Muscle of arm (tissue), 12 donors: Measurements from ENCODE around the gene EXOC2. TPM values are rescaled to one million over a fixed set of nuclear protein-coding genes. Genes with fewer than 3 reads are reported as not detected.
"Not testable (repeated sequence)": the region's sequence is repeated elsewhere in the genome, so short reads cannot be mapped to it uniquely, and the experiment has no call there.

Experiments
- DNase-seq: peaks from one replicate; pipeline ENCODE4 v3.0.0-alpha.2; 2013
- polyA plus RNA-seq, 12 donors: library from polyadenylated mRNA; unstranded; fragments of 120-200 nt; gene quantifications; one replicate each; pipeline ENCODE4 v1.2.1, GENCODE V29; 2013; ENCODE audit not compliant: insufficient read length in 12 of 12

The EXOC2 gene
- polyA plus RNA-seq, 12 donors = 15.2 to 30.0 (median 26.5) TPM; not detected in 1

- DNase-seq = peak; percentile 76
Observed at GRCh38 chr6:593139-593906, 99.6 kb downstream of the EXOC2 start.

DNA sequence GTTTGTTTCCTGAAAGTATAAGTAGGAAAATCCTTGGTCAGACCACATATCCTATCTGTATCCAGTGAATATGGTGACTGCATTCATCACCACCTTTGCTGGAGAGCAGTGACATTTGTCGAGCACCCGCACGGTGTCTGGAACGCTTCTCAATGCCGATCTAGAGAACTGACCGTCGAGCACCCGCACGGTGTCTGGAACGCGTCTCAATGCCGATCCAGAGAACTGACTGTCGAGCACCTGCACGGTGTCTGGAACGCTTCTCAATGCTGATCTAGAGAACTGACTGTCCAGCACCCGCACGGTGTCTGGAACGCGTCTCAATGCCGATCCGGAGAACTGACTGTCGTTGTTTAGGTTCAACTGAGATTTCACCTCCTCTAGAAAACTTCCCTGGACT is 103.8 kb downstream of the EXOC2 start:
- DNase-seq = no peak

- no peak for DNase-seq
Observed at GRCh38 chr6:586553-586952, 106.4 kb downstream of the EXOC2 start.

- DNase-seq = no peak
Observed at GRCh38 chr6:583635-584034, 109.3 kb downstream of the EXOC2 start.

DNA sequence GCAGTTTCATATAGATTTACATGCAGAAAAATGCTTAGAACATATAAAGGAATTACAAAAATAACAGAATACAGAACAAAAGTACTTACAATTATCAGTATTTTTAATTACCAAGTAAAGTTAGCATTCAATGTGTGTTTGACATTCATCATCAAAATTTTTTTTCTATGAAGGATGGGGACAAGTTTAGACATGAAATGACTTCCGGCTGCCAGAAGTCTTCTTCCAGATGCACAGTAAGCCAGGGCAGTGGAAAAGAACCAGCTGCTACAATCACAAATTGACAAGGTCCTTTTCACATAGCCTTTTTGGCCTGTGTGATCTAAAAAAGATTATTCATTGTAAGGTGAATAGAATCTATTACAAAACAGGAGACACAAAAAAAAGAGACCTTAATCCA is 109.8 kb downstream of the EXOC2 start:
- no peak for DNase-seq

GRCh38 chr6:582370-582769 is 110.6 kb downstream of the EXOC2 start:
- no peak for DNase-seq

DNA sequence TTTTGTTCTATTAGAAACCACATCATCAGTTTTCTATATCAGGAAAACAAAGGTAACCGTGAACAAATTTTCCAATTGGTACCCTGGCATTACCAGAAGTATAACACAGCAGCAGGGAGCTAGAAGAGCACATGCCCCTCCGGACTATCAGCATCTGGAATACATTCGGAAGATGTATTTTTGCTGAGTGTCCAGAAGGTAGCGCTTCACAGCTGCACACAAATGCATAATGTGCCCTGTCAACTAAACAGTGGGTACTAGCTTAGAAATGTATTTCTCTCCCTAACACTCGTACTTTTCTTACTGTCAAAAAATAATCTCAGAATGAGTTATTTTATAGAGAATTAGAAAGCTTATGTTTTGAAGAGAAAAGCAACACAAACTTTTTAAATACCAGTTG is 113.6 kb downstream of the EXOC2 start:
- no peak for DNase-seq

- no peak for DNase-seq
Observed at GRCh38 chr6:572596-573265, 120.2 kb downstream of the EXOC2 start.

GRCh38 chr6:571892-572291 is 121.0 kb downstream of the EXOC2 start:
- DNase-seq = no peak

DNA sequence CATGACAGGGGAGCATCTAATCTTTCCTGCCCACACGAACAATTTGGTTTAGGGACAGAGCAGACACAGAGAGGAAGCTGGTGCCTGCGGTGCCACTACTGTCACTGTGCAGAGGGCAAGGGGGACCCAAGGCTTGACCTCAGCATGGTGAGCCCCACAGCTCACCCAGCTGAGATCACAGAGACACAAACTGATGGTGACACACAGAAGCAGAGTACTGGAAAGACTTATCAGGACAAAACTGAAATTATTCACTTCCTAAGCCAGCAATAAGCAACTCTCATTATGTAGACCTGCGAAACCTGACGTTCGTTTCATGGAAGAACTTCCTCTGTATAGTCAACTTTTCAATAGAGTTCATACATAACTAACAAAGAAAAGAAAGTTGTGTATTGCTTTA is 122.1 kb downstream of the EXOC2 start:
- no peak for DNase-seq

DNA sequence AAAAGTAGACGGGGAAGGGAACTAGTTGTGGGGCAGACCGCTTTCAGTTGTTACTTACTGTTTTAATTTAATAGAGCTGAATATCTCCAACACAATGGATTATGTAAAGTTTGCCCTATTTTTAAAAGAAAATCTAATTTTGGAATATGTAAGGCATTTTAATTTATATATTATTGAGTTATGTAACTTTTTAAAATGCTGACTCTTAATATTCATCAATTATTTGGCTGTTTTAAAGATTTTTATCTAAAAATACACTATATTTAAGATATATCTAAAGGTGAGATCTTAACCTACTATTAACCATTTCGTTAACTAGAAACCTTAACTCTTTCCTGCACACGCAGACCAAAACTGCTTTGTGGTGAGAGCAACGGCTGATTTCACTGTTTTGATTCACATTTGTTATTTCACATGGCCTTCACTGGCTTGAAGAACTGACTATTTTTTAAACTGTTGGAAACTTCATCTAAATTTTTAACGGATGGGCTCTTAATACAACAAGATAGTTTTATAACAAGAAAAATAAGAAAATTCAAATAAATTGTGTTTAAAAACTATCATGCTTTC is 123.9 kb downstream of the EXOC2 start:
- no peak for DNase-seq

- DNase-seq = no peak
Observed at GRCh38 chr6:568085-568484, 124.9 kb downstream of the EXOC2 start.

- DNase-seq = no peak
Observed at GRCh38 chr6:563863-564262, 129.1 kb downstream of the EXOC2 start.

GRCh38 chr6:562052-562676 is 130.8 kb downstream of the EXOC2 start:
- DNase-seq = no peak

- DNase-seq = not testable (repeated sequence)
Observed at GRCh38 chr6:561335-561734, 131.6 kb downstream of the EXOC2 start.

GRCh38 chr6:558959-559358 is 134.0 kb downstream of the EXOC2 start:
- DNase-seq = no peak

DNA sequence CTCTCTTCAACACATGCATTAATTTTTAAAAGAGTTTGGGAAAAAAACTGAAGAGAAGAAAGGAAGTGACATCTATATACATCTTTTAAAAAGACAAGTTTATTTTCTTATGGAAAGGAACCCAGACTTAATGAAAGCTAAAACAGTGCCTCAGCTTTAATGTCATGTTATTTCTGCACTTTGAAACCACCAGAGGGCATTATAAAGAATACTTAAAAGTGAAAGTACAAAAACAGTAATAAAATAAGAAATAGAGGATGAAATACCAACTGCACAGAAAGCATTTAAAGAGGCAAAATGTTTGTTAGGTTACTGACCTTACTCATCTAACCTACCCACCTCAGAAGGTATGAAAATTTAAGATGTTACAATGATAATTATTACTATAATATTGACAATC is 134.8 kb downstream of the EXOC2 start:
- DNase-seq = no peak

GRCh38 chr6:551829-552350 is 141.0 kb downstream of the EXOC2 start:
- no peak for DNase-seq

DNA sequence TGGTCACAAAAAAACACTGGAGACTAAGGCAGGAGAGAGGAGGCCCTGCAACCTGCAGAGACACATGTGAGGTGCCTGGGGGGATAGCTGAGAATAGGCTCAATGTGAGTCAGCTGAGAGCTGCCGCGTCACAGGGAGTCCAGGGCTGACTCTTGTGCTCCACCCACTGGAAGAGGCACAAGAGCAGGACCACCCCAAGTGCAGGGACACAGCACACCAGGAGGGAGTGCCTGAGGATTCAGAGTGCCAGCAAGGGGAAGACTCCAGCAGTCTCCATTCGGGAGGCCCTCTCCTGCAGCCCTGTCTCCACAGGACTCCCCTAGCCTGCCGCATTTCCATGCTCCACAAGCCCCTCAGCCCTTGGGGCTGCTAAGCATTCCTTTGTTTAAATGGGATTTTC is 141.5 kb downstream of the EXOC2 start:
- peak; percentile 5 for DNase-seq

- DNase-seq = no peak
Observed at GRCh38 chr6:549906-550305, 143.0 kb downstream of the EXOC2 start.

GRCh38 chr6:548517-548916 is 144.4 kb downstream of the EXOC2 start:
- no peak for DNase-seq

DNA sequence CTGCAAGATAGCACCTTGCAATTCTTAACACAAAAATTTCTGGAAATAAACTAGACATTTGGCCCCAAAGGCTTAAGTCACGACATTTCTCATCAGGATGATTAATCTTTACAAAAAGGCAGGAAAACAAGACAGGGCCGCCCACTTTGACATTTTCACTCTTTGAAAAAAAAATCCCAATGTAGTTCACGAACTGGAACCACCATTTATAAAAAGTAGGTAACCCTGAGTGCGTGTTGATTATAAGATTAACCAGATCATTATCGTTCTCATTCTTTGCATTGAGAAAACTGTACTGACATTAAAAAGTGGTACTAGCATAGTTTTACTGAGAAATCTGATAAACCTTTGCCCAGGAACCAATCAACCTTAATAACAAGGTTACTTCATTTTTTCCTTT is 144.8 kb downstream of the EXOC2 start:
- no peak for DNase-seq

DNA sequence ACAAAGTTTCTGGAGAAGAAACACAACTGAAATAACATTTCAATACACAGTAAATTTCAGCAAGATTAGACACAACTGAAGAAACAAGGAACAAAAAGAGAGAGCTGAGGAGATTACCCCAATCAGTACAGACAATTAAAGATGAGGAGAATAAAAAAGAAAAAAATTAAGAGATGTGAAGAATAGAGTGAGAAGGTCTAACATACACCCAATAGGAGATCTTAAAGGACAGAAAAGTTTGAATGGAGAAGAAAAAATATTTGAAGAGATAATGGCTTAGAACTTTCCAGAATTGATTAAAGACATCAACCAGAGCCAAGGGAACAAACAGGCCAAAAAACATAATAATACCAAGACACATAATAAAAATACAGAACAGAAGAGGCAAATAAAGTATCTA is 152.4 kb downstream of the EXOC2 start:
- no peak for DNase-seq
